Measurements from ENCODE around the gene MGAT5B. TPM values are rescaled to one million over a fixed set of nuclear protein-coding genes. Genes with fewer than 3 reads are reported as not detected.

Gene MGAT5B
- total and polyA plus RNA-seq, 2 experiments from 2014 or later, result 1.6 to 10.0 TPM

DNA sequence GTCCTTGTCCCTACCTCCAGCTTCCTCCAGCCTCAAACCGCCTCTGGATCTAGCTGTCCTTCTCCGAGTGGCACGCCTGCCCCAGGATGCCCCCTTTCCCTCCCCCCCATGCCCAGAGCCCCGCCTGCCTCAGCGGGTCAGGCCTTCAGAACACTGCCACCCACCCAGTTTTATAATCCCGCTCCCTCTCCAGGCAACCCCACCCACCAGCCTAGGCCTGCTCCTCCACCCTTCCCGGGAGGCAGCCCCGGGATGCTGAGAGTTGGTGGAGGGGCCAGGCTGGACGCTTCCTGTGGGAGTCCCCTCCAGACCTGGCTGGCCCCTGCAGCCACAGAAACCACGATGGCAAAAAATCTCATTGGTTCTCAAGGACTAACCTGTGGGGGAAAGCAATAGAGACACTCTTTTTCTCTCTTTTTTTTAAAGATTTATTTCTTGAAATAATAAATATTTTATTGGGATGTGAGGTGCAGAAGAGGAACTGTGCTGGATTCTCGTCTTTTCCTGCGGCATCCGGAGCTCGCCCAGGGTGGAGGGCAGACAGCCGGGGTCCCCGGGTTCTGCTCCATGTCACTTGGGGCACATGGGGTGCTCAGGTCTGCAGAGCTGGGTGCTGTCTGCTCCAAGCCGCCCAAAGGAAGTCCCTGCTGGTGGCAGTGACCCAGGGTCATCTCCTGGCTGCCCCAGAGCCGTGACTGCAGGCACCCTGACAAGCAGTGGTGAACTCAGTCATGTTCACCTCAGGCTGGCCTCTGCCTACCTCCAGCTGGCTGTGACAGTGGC lies 81.9 kb downstream of the MGAT5B start:
- Histone ChIP-seq H3F3A (replicated peaks; ENCODE audit: low read depth) (no peaks in the 10 kb centered on the region), H3K4me3 (no peak overlapping the region), H3K36me3 (ENCODE audit: insufficient read depth) (no peaks in the 10 kb centered on the region), H3K27ac (ENCODE audit: low read depth) (no peak overlapping the region), H3K4me2 (no peak overlapping the region), H3K9me2 (ENCODE audit: insufficient read depth) (no peaks in the 10 kb centered on the region), H3K79me2 (replicated peaks; ENCODE audit: insufficient read depth) (no peaks in the 10 kb centered on the region), H2AFZ (no peak overlapping the region), H4K20me1 (replicated peaks; ENCODE audit: insufficient read depth) (no peaks in the 10 kb centered on the region), H3K27me3 (ENCODE audit: insufficient read depth) (no peaks in the 10 kb centered on the region), H3K4me1 (ENCODE audit: insufficient read depth) (no peaks in the 10 kb centered on the region)
- Mint-ChIP-seq H3K27me3 (ENCODE audit: insufficient read depth, low read depth, poor library complexity) (peaks cover 8% of the 10 kb centered on the region), H3K4me3 (no peak overlapping the region), H3K27ac (no peak overlapping the region), H3K9me3 (peaks cover 5% of the 10 kb centered on the region; the same call in 1 of the 3 replicates), H3K4me1 (no peaks in the 10 kb centered on the region), H3K36me3 (ENCODE audit: low read depth) (no peaks in the 10 kb centered on the region)
- no peak for DNase-seq (ENCODE audit: low spot score)
- TF ChIP-seq EZH2 (IDR thresholded peaks at IDR 0.05; ENCODE audit: low read depth, unreplicated experiment) (no peak), JUNB (IDR thresholded peaks at IDR 0.05; ENCODE audit: unreplicated experiment) (no peak), ZNF114 (CRISPR knock-in tag; IDR thresholded peaks at IDR 0.05) (no peak), ZNF331 (CRISPR knock-in tag; IDR thresholded peaks at IDR 0.05; ENCODE audit: low read depth) (no peak), POLR2AphosphoS5 (IDR thresholded peaks at IDR 0.05; ENCODE audit: low read depth) (no peak), NANOG (IDR thresholded peaks at IDR 0.05; ENCODE audit: borderline replicate concordance) (no peak), STAT1 (IDR thresholded peaks at IDR 0.05; ENCODE audit: unreplicated experiment) (no peak), EZH2phosphoT487 (IDR thresholded peaks at IDR 0.05; ENCODE audit: unreplicated experiment) (no peak), CREB1 (CRISPR knock-in tag; IDR thresholded peaks at IDR 0.05; ENCODE audit: low read depth) (no peak)
- TF ChIP-seq, protein P1, sequence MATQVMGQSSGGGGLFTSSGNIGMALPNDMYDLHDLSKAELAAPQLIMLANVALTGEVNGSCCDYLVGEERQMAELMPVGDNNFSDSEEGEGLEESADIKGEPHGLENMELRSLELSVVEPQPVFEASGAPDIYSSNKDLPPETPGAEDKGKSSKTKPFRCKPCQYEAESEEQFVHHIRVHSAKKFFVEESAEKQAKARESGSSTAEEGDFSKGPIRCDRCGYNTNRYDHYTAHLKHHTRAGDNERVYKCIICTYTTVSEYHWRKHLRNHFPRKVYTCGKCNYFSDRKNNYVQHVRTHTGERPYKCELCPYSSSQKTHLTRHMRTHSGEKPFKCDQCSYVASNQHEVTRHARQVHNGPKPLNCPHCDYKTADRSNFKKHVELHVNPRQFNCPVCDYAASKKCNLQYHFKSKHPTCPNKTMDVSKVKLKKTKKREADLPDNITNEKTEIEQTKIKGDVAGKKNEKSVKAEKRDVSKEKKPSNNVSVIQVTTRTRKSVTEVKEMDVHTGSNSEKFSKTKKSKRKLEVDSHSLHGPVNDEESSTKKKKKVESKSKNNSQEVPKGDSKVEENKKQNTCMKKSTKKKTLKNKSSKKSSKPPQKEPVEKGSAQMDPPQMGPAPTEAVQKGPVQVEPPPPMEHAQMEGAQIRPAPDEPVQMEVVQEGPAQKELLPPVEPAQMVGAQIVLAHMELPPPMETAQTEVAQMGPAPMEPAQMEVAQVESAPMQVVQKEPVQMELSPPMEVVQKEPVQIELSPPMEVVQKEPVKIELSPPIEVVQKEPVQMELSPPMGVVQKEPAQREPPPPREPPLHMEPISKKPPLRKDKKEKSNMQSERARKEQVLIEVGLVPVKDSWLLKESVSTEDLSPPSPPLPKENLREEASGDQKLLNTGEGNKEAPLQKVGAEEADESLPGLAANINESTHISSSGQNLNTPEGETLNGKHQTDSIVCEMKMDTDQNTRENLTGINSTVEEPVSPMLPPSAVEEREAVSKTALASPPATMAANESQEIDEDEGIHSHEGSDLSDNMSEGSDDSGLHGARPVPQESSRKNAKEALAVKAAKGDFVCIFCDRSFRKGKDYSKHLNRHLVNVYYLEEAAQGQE (IDR thresholded peaks at IDR 0.05; ENCODE audit: unreplicated experiment), result no peak
- TF ChIP-seq, protein P2, sequence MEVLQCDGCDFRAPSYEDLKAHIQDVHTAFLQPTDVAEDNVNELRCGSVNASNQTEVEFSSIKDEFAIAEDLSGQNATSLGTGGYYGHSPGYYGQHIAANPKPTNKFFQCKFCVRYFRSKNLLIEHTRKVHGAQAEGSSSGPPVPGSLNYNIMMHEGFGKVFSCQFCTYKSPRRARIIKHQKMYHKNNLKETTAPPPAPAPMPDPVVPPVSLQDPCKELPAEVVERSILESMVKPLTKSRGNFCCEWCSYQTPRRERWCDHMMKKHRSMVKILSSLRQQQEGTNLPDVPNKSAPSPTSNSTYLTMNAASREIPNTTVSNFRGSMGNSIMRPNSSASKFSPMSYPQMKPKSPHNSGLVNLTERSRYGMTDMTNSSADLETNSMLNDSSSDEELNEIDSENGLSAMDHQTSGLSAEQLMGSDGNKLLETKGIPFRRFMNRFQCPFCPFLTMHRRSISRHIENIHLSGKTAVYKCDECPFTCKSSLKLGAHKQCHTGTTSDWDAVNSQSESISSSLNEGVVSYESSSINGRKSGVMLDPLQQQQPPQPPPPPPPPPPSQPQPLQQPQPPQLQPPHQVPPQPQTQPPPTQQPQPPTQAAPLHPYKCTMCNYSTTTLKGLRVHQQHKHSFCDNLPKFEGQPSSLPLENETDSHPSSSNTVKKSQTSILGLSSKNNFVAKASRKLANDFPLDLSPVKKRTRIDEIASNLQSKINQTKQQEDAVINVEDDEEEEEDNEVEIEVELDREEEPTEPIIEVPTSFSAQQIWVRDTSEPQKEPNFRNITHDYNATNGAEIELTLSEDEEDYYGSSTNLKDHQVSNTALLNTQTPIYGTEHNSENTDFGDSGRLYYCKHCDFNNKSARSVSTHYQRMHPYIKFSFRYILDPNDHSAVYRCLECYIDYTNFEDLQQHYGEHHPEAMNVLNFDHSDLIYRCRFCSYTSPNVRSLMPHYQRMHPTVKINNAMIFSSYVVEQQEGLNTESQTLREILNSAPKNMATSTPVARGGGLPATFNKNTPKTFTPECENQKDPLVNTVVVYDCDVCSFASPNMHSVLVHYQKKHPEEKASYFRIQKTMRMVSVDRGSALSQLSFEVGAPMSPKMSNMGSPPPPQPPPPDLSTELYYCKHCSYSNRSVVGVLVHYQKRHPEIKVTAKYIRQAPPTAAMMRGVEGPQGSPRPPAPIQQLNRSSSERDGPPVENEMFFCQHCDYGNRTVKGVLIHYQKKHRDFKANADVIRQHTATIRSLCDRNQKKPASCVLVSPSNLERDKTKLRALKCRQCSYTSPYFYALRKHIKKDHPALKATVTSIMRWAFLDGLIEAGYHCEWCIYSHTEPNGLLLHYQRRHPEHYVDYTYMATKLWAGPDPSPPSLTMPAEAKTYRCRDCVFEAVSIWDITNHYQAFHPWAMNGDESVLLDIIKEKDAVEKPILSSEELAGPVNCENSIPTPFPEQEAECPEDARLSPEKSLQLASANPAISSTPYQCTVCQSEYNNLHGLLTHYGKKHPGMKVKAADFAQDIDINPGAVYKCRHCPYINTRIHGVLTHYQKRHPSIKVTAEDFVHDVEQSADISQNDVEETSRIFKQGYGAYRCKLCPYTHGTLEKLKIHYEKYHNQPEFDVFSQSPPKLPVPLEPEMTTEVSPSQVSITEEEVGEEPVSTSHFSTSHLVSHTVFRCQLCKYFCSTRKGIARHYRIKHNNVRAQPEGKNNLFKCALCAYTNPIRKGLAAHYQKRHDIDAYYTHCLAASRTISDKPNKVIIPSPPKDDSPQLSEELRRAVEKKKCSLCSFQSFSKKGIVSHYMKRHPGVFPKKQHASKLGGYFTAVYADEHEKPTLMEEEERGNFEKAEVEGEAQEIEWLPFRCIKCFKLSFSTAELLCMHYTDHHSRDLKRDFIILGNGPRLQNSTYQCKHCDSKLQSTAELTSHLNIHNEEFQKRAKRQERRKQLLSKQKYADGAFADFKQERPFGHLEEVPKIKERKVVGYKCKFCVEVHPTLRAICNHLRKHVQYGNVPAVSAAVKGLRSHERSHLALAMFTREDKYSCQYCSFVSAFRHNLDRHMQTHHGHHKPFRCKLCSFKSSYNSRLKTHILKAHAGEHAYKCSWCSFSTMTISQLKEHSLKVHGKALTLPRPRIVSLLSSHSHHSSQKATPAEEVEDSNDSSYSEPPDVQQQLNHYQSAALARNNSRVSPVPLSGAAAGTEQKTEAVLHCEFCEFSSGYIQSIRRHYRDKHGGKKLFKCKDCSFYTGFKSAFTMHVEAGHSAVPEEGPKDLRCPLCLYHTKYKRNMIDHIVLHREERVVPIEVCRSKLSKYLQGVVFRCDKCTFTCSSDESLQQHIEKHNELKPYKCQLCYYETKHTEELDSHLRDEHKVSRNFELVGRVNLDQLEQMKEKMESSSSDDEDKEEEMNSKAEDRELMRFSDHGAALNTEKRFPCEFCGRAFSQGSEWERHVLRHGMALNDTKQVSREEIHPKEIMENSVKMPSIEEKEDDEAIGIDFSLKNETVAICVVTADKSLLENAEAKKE (CRISPR knock-in tag; IDR thresholded peaks at IDR 0.05), result no peak
- TF ChIP-seq, protein P3, sequence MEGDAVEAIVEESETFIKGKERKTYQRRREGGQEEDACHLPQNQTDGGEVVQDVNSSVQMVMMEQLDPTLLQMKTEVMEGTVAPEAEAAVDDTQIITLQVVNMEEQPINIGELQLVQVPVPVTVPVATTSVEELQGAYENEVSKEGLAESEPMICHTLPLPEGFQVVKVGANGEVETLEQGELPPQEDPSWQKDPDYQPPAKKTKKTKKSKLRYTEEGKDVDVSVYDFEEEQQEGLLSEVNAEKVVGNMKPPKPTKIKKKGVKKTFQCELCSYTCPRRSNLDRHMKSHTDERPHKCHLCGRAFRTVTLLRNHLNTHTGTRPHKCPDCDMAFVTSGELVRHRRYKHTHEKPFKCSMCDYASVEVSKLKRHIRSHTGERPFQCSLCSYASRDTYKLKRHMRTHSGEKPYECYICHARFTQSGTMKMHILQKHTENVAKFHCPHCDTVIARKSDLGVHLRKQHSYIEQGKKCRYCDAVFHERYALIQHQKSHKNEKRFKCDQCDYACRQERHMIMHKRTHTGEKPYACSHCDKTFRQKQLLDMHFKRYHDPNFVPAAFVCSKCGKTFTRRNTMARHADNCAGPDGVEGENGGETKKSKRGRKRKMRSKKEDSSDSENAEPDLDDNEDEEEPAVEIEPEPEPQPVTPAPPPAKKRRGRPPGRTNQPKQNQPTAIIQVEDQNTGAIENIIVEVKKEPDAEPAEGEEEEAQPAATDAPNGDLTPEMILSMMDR (conservative IDR thresholded peaks at IDR 0.05; ENCODE audit: low read depth in 2 of 2), result no peak
- TF ChIP-seq, protein P4, sequence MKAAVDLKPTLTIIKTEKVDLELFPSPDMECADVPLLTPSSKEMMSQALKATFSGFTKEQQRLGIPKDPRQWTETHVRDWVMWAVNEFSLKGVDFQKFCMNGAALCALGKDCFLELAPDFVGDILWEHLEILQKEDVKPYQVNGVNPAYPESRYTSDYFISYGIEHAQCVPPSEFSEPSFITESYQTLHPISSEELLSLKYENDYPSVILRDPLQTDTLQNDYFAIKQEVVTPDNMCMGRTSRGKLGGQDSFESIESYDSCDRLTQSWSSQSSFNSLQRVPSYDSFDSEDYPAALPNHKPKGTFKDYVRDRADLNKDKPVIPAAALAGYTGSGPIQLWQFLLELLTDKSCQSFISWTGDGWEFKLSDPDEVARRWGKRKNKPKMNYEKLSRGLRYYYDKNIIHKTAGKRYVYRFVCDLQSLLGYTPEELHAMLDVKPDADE (IDR thresholded peaks at IDR 0.05), result no peak
- no peak for ATAC-seq
